ENCODE data around the gene WDR77.

The WDR77 gene

DNA sequence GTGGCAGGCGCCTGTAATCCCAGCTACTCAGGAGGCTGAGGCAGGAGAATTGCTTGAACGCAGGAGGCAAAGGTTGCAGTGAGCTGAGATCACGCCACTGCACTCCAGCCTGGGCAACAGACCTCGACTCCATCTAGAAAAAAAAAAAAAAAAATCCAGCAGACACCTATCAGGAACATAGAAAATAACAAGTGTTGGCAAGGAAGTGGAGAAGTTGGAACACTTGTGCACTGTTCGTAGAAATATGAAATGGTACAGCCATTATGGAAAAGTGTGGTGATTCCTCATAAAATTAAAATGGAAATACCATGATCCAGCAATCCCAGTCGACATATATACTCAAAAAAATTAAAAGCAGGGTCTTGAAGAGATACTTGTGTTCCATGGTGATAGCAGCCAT is 12.7 kb upstream of the WDR77 start:
- H3K4me1 Mint-ChIP-seq (ENCODE audit: low read depth) = peaks cover 20% of the 10 kb centered on the region
- H3K27ac Mint-ChIP-seq = no peak overlapping the region
- H3K36me3 Mint-ChIP-seq (ENCODE audit: low read depth) = peaks cover 74% of the 10 kb centered on the region
- H3K27me3 Mint-ChIP-seq = no peaks in the 10 kb centered on the region
- no peaks in the 10 kb centered on the region for H3K9me3 Mint-ChIP-seq
- DNase-seq = no peak
- no peak overlapping the region for H3K4me3 Mint-ChIP-seq

DNA sequence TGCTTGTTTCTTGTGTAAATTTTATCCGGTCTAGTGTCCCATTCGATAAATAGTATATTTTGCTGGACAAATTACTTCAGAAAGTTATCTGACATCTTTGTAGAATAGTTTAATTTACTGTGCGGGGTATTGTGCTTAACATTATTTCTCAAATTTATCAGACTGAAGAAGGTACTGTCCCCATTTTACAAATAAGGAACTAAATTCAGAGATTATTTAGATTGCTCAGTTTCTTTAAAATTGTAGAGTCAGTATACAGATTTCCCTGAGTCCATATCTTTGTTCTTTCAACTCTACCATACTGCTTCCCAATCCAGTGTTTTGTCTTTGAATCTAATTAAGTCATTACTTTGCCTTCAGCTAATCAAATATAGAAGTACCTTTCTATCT is 6.6 kb upstream of the WDR77 start:
- Mint-ChIP-seq H3K9me3 (no peaks in the 10 kb centered on the region), H3K36me3 (ENCODE audit: low read depth) (peaks cover 98% of the 10 kb centered on the region), H3K27ac (peak overlapping the region; percentile 83), H3K27me3 (no peaks in the 10 kb centered on the region), H3K4me1 (ENCODE audit: low read depth) (peaks cover 60% of the 10 kb centered on the region), H3K4me3 (no peak overlapping the region)
- no peak for DNase-seq

DNA sequence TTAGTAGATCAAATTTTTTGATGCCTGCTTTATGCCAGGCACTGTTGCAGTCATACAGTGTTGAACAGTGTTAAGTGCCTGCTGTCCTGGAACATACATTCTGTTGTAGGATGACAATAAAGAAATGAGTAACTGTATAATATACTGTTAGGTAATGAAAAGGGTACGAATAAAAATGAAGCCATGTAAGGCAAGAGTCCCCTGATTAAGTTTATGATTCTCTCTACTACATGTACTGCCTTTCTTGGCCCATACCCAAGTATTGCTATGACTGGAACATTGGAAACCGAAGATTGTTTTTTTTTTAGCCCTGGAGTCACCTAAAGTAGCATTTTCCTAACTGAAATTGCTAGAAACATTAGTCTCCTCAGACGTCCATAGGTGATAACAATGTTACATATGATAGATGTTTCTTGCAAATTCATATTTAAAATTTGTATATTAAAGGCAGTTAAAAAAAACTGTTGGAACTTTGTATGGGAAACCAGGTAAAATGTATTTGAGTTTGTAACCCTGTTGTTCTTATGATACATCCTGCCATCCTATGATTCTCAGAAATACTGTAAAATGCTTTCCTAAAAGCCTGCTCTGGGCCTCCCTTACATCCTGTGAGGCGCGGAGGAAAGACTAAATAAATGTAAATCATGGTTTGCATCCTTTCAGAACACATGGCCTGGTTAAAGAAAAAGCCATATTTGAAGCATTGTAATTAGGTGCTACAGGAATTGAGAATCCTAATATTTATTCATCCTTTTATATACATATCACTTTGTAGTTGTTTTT is 6.0 kb upstream of the WDR77 start:
- H3K4me3 Mint-ChIP-seq = peak overlapping the region; percentile 35
- no peaks in the 10 kb centered on the region for H3K9me3 Mint-ChIP-seq

DNA sequence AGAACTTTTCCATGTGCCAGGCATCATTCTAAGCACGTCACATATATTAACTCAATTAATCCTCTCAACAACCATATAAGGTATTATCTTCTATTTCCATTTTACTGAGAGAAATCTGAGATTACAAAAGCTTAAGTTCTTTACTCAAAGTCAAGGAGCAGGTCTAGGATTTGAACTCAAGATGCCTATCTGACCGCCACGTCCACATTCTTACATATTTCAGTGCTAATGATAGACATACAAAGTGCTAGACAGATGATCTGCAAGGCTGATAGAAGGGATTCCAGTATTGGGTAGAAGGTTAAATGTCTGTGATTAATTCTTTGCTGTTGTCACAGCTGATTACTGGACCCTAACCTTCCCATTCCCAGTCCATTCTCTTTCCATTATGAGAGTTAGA is 4.7 kb upstream of the WDR77 start:
- H3K27me3 Mint-ChIP-seq = no peaks in the 10 kb centered on the region
- H3K4me1 Mint-ChIP-seq (ENCODE audit: low read depth) = peaks cover 64% of the 10 kb centered on the region
- H3K4me3 Mint-ChIP-seq = no peak overlapping the region
- H3K9me3 Mint-ChIP-seq = no peaks in the 10 kb centered on the region
- no peak for DNase-seq
- peaks cover 99% of the 10 kb centered on the region for H3K36me3 Mint-ChIP-seq (ENCODE audit: low read depth)
- H3K27ac Mint-ChIP-seq = peak overlapping the region; percentile 67

More for the DNA sequence above, 6.0 kb upstream of the WDR77 start:
- Mint-ChIP-seq H3K4me1 (ENCODE audit: low read depth) (peaks cover 66% of the 10 kb centered on the region), H3K27ac (peak overlapping the region; percentile 83), H3K27me3 (no peaks in the 10 kb centered on the region), H3K36me3 (ENCODE audit: low read depth) (peaks cover 100% of the 10 kb centered on the region)
- DNase-seq = no peak

DNA sequence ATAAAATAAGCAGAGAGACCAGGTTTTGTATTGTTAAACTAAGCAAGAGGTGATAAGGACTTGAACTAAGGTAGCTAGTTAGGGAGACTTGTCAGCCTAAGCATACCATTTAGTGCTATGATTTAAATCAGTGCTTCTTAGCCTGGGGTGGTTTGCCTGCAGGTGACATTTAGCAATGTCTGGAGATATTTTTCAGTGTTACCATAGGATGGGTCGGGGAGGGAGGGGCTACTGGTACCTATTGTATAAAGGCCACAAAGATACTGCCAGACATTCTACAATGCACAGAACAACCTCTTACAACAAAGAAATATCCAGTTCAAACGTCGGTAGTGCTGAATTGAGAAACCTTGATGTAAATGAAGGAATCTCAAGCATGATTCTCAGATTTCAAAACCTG is 3.5 kb upstream of the WDR77 start:
- H3K27me3 Mint-ChIP-seq = no peaks in the 10 kb centered on the region
- H3K27ac Mint-ChIP-seq = no peak overlapping the region
- H3K36me3 Mint-ChIP-seq (ENCODE audit: low read depth) = peaks cover 99% of the 10 kb centered on the region
- no peak overlapping the region for H3K4me3 Mint-ChIP-seq
- H3K9me3 Mint-ChIP-seq = no peaks in the 10 kb centered on the region
- H3K4me1 Mint-ChIP-seq (ENCODE audit: low read depth) = peaks cover 71% of the 10 kb centered on the region
- DNase-seq = no peak

DNA sequence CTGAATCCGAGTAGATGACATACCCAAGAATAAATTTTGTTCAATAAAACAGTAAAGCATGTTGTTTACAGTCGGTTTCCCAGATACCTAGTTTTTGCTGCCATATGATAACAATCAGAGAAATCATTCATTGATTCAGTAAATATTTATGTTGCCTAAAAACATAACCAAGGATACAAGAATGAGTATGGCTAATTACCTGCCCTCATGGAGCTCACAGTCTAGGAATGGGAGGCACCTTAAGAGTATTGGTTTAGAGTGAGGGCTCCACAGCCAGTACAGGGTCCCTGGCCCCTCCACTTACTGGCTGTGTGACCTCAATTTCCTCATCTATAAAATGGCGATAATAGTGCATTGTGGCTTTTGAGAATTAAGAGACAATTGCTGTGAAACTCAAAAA is 1.1 kb upstream of the WDR77 start:
- DNase-seq = no peak
- no peaks in the 10 kb centered on the region for H3K9me3 Mint-ChIP-seq
- peak overlapping the region; percentile 100 for H3K4me3 Mint-ChIP-seq
- H3K27me3 Mint-ChIP-seq = no peaks in the 10 kb centered on the region
- H3K36me3 Mint-ChIP-seq (ENCODE audit: low read depth) = peaks cover 99% of the 10 kb centered on the region
- peaks cover 80% of the 10 kb centered on the region for H3K4me1 Mint-ChIP-seq (ENCODE audit: low read depth)
- H3K27ac Mint-ChIP-seq = peak overlapping the region; percentile 99

DNA sequence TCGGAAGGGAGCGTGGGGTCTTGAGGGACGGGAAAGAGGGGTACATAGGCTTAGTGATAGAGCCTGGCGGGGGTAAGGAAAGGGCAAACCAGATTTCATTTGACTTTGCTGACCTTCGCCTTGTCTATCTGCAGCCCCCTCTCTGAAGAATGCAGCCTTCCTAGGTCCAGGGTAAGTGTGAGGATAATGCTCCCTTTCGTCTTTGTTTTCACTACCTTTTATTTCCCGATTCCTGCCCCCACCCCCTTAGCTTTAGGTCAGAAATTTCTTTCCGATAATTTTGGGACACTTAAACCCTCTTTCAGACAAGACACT is 604 bp upstream of the WDR77 start:
- H3K27ac Mint-ChIP-seq = peak overlapping the region; percentile 99
- H3K36me3 Mint-ChIP-seq (ENCODE audit: low read depth) = peaks cover 99% of the 10 kb centered on the region
- no peak for DNase-seq
- no peaks in the 10 kb centered on the region for H3K27me3 Mint-ChIP-seq
- peaks cover 80% of the 10 kb centered on the region for H3K4me1 Mint-ChIP-seq (ENCODE audit: low read depth)
- peak overlapping the region; percentile 100 for H3K4me3 Mint-ChIP-seq
- H3K9me3 Mint-ChIP-seq = no peaks in the 10 kb centered on the region

DNA sequence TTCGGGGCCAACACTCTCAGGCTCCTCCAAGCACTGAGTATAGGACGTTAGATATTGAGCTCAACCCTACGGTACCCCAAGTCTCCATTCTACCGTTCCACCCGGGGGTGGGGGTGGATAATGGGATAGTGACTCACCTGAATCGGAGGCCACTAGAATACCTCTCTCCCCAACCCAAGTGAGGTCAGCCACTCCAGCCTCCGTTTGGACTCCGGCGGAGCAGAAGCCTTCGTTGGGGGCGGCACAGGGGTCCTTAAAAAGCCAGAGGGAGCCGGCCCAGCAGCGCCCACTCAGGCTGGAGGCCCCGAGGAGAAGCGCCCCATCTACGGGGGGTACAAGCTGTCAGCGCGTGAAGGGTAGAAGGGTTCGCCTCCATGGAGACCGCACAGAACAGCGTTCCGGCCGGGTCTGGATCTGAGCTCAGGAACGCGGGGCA is 556 bp downstream of the WDR77 start:
- H3K4me1 Mint-ChIP-seq (ENCODE audit: low read depth) = peaks cover 80% of the 10 kb centered on the region
- H3K27me3 Mint-ChIP-seq = no peaks in the 10 kb centered on the region
- DNase-seq = no peak
- H3K9me3 Mint-ChIP-seq = no peaks in the 10 kb centered on the region
- peak overlapping the region; percentile 99 for H3K27ac Mint-ChIP-seq
- peaks cover 99% of the 10 kb centered on the region for H3K36me3 Mint-ChIP-seq (ENCODE audit: low read depth)
- peak overlapping the region; percentile 100 for H3K4me3 Mint-ChIP-seq

DNA sequence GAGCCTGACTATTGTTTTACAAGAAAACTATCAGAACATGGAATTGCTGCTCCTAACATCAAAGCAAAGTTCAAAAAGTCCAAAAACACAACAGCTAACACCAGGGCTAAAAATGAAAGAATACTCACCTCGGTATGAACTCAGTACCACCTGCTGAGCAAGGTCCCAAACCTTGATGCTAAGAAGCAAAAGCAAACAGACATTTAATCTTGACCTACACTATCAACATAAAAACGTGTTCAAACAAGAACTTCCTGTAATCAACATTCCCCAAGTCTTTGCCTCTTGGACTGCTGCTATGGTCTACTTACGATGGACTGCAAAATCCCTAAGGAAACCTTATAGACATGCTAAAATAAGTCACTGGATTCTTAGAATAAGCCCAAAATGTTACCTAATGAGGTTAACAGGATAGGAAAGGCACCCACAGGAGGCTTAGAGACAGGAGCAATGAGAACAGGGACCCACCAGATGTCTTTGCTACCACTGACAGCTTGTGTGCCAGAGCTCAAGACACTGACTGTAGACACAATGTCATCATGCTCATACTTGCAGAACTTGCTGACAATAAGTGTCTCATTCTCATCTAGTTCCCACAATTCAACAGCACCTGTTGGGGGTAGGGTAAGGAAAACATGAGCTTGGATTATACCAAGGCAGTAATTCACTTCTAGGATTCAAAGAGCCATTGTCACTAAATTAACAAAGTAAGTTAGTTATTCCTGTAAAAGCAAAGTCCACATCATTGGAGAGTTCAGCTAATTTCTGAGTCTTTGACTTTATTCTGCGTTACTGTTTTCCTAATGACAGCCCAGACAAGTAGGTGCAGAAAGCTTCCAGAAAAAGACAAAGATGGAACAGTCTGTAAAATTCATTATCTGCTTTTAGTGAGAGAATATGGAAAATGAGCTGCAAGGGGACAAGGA is 1.8 kb downstream of the WDR77 start:
- Mint-ChIP-seq H3K9me3 (no peaks in the 10 kb centered on the region), H3K27ac (peak overlapping the region; percentile 99), H3K36me3 (ENCODE audit: low read depth) (peaks cover 99% of the 10 kb centered on the region), H3K4me3 (peak overlapping the region; percentile 100), H3K4me1 (ENCODE audit: low read depth) (peaks cover 81% of the 10 kb centered on the region), H3K27me3 (no peaks in the 10 kb centered on the region)
- DNase-seq = no peak

DNA sequence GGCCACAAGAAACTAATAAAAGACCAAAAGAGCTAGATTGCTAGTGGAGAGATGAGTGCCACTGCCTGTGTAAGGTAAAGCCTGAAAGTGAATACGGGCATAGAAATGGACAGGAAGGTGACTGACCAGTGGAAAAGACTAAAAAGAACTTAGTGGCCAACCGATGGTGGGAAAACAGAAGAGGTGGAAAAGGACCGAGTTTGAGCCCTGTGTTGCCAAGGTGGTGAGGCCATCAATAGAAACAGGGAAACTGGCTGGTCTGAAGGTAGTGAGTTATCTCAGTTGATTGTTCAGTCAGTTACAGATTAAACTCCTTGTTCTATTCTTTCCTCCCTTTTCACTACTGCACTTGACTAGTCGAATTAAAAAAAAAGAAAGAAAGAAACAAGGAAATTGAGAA is 2.5 kb downstream of the WDR77 start:
- DNase-seq = no peak
- H3K9me3 Mint-ChIP-seq = no peaks in the 10 kb centered on the region
- H3K4me3 Mint-ChIP-seq = peak overlapping the region; percentile 100
- peaks cover 83% of the 10 kb centered on the region for H3K4me1 Mint-ChIP-seq (ENCODE audit: low read depth)
- H3K27ac Mint-ChIP-seq = peak overlapping the region; percentile 99
- H3K36me3 Mint-ChIP-seq (ENCODE audit: low read depth) = peaks cover 99% of the 10 kb centered on the region
- H3K27me3 Mint-ChIP-seq = no peaks in the 10 kb centered on the region

DNA sequence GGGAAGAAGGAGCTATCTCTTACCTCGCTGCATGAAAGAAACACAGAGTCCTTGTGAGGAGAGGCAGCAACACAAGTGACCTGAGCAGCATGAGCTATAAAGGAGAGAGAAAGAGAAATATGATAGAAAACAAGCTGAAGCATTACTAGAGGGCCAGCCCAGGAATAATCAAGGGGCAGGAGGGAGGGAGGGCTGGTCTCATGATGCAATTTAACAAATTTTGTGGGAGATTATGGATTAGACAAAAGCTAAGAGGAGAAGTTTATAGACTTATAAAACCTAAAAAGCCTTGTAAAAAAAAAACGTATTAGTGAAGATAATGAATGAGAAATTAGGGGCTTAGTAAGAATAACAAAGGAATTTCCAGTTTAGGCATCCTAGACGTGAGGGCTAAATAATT is 5.0 kb downstream of the WDR77 start:
- no peak for DNase-seq
- Mint-ChIP-seq H3K9me3 (no peaks in the 10 kb centered on the region), H3K4me3 (no peak overlapping the region), H3K27ac (peak overlapping the region; percentile 50), H3K36me3 (ENCODE audit: low read depth) (peaks cover 100% of the 10 kb centered on the region), H3K4me1 (ENCODE audit: low read depth) (peaks cover 73% of the 10 kb centered on the region), H3K27me3 (no peaks in the 10 kb centered on the region)

DNA sequence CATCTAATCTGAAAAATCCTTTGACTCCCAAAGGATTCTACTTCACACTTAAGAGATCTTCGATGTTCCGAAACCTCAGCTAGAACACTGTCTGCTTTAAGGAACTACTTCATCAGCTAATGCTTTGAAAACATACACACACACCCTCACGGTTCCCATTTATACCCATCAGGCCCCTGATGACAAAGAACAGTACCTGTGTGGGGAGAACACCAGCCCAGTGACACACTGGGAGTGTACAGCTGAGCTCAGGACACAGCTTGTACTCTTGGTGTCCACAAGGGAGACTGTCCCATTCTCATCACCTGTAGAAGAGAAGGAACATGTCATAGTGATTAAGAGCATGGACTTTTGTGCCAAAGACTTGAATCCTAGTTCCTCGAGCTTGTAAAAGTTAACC is 6.6 kb downstream of the WDR77 start:
- Mint-ChIP-seq H3K4me3 (no peak overlapping the region), H3K4me1 (ENCODE audit: low read depth) (peaks cover 65% of the 10 kb centered on the region), H3K36me3 (ENCODE audit: low read depth) (peaks cover 99% of the 10 kb centered on the region), H3K27me3 (no peaks in the 10 kb centered on the region), H3K27ac (peak overlapping the region; percentile 80), H3K9me3 (no peaks in the 10 kb centered on the region)
- DNase-seq = no peak

DNA sequence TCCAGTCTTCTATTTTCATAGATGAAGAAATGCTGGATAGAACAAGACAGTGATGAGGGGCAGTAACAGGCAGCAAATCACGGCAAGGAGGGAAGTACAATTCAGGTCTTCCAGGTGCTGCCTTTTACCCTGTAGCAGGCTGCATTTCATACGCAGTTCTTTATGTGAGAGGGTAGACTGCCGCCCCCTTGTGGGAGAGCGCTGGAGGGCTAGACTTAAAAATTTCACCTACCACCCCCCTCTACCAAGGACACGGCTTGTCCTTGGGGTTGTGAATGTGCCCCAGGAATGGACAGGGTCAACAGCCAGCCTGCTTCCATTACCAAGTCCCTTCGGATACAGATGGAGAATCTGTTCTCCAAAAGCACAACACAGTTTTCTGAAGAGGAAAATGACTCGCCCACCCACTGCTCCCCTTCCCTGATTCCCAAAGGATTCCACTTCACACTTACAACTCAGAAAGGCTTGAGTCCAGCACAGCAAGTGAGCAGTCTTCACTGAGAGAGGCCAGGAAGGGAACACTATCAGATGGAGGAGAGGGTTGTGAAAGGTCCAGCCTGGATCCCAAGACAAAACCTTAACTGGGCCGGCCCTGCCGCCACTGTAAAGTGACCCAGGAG is 7.4 kb downstream of the WDR77 start:
- Mint-ChIP-seq H3K27me3 (no peaks in the 10 kb centered on the region), H3K27ac (peak overlapping the region; percentile 80), H3K4me3 (no peak overlapping the region), H3K4me1 (ENCODE audit: low read depth) (peaks cover 60% of the 10 kb centered on the region), H3K9me3 (no peaks in the 10 kb centered on the region), H3K36me3 (ENCODE audit: low read depth) (peaks cover 99% of the 10 kb centered on the region)
- peak; percentile 70 for DNase-seq

DNA sequence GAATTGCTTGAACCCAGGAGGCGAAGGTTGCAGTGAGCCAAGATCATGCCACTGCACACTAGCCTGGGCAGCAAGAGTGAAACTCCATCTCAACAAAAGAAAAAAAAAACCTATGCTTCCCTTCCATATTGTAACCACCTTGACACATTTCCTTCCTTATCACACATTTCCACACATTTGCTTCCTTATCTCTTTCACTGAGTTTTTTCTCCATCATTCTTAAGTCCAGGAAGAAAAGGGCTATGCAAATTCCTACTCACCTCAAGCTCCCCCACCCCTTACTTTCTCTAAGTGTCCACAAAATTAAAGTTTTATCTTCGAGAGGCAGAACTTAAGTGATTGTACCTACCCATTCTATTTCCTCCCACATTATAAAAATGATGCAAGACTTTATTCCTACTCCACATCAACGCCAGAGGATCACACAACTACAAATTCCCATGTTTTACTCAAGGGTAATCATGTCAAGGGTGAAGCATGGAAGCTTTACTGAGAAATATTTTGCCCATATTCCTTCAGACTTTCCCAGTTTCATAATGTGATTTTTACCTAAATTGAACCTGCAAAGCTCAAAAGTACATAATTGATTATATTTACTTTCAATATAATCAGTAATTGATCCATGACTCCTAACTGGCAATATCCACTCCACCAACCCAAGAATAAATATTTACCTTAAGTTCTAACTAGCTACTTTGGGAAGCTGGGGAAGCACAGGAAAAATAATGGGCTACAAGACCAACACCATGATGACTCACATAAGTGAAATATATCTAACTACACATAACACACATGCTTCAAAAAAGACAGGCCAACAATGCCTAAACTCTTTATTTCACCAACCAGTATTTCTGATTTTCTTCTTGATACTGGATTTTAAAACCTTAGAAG is 9.3 kb downstream of the WDR77 start:
- Mint-ChIP-seq H3K4me1 (ENCODE audit: low read depth) (peaks cover 42% of the 10 kb centered on the region), H3K27me3 (no peaks in the 10 kb centered on the region), H3K9me3 (no peaks in the 10 kb centered on the region), H3K27ac (peak overlapping the region; percentile 74), H3K4me3 (no peak overlapping the region), H3K36me3 (ENCODE audit: low read depth) (peaks cover 81% of the 10 kb centered on the region)
- DNase-seq = no peak
